ENCODE measurements around the gene CNST.

DNA sequence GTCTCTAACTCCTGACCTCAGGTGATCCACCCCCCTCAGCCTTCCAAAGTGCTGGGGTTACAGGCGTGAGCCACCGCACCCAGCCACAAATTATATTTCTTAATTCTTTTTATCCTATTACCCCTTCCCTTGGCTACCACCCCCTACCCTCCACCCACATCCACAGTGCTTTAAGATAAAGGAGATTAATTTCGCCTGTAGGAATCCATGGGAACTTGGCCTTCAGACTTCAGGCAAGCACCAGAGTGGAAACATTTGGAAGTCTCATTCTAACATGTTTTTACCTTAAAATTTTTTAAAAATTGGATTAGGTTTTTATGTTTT is 10.4 kb downstream of the CNST start:
- TF ChIP-seq, protein P1, sequence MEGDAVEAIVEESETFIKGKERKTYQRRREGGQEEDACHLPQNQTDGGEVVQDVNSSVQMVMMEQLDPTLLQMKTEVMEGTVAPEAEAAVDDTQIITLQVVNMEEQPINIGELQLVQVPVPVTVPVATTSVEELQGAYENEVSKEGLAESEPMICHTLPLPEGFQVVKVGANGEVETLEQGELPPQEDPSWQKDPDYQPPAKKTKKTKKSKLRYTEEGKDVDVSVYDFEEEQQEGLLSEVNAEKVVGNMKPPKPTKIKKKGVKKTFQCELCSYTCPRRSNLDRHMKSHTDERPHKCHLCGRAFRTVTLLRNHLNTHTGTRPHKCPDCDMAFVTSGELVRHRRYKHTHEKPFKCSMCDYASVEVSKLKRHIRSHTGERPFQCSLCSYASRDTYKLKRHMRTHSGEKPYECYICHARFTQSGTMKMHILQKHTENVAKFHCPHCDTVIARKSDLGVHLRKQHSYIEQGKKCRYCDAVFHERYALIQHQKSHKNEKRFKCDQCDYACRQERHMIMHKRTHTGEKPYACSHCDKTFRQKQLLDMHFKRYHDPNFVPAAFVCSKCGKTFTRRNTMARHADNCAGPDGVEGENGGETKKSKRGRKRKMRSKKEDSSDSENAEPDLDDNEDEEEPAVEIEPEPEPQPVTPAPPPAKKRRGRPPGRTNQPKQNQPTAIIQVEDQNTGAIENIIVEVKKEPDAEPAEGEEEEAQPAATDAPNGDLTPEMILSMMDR (IDR thresholded peaks at IDR 0.05) = no peak
- no peak for TF ChIP-seq POLR2A (IDR thresholded peaks at IDR 0.05)
